Measurements from ENCODE around the gene DDX60.
"Not testable (repeated sequence)": the region's sequence is repeated elsewhere in the genome, so short reads cannot be mapped to it uniquely, and the experiment has no call there.

DDX60 gene

DNA sequence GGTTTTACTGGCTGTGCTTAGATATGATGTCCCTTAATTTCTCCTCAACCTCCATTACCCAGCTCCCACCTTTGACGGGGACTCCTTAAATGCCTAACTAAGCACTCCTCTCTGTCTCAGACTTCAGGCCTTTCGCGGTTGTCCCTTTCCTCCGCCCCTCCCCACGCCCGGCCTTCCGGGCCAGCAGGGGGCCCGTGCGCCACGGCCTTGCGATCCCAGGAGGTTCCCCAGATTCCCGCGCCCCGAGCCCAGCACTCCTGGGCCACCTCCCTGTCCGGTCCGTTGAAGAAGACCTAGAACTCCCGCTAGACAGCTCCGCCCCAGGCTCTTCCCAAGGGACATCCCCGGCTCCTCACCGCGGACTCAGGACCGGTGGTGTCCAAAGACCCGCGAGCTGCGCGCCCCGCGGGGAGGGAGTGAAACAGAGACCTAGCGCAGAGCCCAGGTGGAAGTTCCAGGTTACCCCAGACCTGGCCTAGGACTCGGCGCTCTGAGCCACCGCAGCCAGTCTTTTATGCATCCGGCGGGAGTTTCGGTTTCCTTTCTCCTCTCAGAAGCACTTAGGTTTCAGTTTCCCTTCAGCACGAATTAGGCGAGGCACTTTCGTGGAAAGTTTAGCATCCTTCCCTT lies at the start of gene DDX60:
Gene DDX60 (minus strand): TSS at position 487 of the 630 bp plus-strand sequence. CDS start 7,493 bp downstream, outside the sequence.
- peak; percentile 9 for DNase-seq (ENCODE audit: low read depth)

GRCh38 chr4:168367065-168367464 lies 48.5 kb upstream of the DDX60 start:
- no peak for DNase-seq (ENCODE audit: low read depth)

DNA sequence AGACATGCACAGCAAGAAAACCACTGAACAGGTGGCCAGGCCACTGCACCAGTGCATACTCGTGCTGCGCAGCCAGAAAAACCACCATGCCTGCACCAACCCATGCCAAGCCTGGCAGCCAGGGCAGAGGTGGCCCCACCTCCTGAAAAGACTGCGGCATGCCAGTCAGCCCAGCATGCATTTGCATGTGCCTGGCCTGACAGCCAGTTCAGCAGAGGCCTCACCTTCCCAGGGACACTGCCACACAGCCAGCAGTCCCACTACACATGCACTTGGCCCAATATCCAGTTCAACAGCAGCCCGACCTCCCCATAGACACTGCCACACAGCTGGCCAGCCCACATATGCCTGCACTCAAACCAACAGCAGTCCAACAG lies 43.5 kb upstream of the DDX60 start:
- DNase-seq (ENCODE audit: low read depth), result no peak

DNA sequence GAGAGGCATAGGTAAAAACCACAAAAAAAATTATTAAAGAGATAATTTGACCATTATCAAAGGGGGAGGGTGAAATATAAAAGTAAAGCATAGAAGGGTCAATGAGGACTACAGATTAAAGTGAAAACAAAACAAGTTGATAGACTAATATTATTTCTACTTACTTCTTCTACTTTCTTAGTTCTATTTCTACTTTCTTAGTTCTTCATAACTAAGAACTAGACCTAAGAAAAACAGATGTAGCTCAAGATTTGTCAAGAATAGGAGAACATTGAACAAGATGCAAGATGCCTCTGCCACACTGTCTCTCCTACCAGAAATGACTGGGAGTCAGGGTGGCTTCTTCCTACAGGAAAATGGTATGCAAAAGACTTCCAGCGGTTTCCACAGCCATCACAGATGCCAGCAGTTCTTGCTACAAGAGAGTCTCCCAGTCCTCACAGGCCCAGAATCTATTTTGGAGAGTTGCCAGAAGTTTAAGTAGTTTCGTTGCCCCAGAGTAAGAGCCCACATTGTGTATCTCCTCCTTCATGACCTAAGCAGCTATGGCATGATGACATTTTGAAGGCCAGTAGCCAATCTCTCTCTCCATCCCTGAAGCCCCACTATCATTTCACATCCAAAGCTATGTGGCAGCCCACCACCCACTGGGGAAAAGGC lies 42.9 kb upstream of the DDX60 start:
- DNase-seq (ENCODE audit: low read depth), result no peak

DNA sequence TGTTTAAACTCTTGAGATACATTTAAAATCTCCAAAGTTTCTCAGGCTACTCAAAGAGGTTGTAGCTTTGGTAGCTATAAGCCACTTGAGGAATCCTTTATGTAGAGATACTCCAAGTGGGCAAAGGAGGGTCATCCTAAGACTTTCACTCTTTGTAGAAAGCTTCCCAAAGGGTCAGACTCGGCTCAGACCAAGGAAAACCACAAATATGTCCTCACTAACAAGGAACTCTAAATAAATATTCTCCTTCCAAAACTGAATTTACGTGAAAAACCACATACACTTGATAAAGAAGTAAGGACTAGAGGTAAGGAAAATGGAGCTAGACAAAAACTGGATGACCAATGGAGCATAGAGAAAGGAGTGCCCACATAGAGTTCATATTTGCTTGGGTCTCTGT lies 41.7 kb upstream of the DDX60 start:
- no peak for DNase-seq (ENCODE audit: low read depth)

DNA sequence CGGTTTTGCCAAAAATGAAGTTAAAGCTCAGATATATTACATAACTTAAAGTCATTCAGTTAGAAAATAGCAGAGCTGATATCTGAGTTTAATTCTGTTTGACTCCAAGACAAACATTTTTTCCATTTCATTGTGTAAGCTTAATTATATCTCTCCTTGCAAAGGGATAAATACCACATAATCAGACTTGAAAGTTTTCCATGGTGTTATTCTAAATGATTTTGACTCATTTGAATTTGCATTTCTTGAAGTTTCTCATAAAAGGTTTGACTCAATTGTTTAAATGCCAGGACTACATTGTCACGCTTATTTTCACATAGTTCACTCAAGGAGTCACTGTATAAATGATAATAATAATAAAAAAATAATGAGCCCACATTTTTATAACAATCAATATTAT lies 39.4 kb upstream of the DDX60 start:
- no peak for DNase-seq (ENCODE audit: low read depth)

GRCh38 chr4:168353746-168354145 lies 35.2 kb upstream of the DDX60 start:
- no peak for DNase-seq (ENCODE audit: low read depth)

DNA sequence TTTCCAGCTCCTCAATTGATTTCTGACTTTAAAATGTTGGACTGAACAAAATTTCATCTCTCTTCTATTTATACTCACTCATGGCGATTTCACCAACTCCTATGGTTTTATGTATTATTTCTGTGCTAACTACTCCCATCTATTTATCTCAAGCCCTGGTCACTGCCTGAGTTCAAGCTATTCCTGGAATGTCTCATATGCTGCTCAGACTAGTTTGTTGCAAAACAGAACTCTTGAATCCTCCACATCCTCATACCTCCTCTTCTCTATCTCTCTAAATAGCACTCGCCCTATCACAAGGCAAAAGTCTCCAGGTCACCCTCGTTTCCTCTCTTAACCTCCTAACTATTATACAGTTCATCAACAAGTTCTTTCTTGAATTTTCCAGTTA lies 19.0 kb upstream of the DDX60 start:
- DNase-seq (ENCODE audit: low read depth), result no peak

DNA sequence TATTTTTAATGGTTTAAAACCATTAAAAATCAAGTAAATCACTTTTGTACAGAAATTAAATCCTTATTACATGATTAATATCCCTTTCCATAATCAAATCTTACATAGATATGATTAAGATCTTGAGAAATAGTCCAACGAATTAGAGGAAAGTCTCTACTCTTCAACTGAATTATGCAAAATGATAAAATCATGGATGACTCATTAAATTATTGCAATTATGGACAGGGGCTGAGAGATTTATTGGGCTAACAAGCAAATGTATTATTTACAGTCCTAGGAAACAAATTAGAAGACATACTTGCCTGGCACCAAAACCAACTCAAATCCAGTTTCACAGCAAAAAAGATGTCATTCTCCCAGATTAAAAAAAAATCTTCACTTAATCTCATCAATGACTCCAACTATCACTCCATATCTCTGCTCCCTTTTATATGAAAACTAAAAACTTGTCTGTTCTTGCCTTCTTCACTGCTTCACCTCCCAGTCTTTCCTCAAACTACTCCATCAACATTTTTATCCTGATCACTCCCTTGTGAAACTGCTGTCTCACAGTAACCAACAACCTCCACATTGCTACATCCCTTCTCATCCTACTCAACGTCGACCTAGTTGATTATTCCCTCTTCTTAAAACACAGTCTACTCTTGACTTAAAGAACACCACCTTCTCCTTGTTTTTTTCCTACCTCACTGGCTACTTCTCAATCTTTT lies 18.4 kb upstream of the DDX60 start:
- DNase-seq (ENCODE audit: low read depth), result no peak

GRCh38 chr4:168335621-168336020 lies 17.1 kb upstream of the DDX60 start:
- no peak for DNase-seq (ENCODE audit: low read depth)

GRCh38 chr4:168334053-168334452 lies 15.5 kb upstream of the DDX60 start:
- no peak for DNase-seq (ENCODE audit: low read depth)

- not testable (repeated sequence) for DNase-seq (ENCODE audit: low read depth)
Observed at GRCh38 chr4:168330575-168330974, 12.0 kb upstream of the DDX60 start.

DNA sequence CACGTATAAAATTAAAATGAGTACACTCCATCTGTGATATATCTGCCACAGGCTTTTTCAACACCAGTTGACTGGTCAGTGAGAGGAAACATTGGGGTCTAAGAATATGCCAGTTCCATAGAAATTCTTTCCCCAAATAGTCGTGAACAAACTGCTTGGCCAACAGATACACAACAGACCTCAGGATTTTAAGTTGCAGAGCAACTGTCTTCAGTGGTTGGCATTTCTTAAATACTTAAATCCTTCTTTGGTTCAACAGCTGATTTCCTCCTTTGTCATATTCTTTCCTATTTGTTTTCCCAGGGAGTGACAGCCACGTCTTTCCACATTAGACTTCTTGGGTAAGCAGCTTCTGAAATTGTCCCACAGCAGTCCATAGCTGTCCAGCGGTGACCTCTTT lies 7.0 kb upstream of the DDX60 start:
- DNase-seq (ENCODE audit: low read depth), result no peak

- no peak for DNase-seq (ENCODE audit: low read depth)
Observed at GRCh38 chr4:168321006-168321405, 2.5 kb upstream of the DDX60 start.

GRCh38 chr4:168319486-168320019 lies 1.0 kb upstream of the DDX60 start:
- DNase-seq (ENCODE audit: low read depth), result no peak

DNA sequence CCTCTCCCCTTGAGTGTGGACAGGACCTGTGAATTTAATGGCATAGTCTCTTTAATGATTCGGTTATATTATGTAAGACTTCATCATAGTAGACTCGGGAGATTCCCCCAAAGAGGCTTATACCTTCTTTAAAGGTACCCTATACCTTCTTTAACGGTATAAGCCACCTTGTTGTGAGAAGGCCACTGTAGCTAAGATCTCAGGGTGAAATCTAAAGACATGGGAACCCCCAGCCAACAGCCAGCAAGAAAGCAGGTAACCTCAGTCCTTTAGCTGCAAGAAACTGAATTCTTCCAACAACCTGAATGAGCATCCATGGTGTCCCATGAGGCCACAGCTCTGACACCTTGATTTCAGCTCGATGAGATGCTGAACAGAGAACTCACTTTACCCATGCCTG lies 931 bp downstream of the DDX60 start:
- no peak for DNase-seq (ENCODE audit: low read depth)

DNA sequence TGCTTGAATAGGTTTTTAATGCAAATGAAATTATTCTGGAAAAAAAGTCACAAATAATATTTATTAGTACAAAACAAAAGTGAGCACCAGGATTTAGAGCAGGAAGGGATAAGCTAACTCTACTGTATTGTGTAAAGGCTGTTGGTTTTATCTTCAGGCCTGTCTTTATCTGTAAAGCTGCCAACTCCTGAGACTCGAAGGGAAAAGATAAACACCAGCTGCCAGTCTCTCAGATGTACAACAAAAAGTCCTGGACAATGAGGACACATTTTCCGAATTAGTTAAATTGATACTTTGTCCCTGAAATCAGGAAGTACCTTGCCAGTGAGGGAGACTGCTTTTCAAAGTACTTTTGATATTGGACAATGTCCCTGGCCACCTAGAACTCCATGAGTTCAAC lies 8.8 kb downstream of the DDX60 start:
- no peak for DNase-seq (ENCODE audit: low read depth)

- no peak for DNase-seq (ENCODE audit: low read depth)
Observed at GRCh38 chr4:168308912-168309311, 9.6 kb downstream of the DDX60 start.

DNA sequence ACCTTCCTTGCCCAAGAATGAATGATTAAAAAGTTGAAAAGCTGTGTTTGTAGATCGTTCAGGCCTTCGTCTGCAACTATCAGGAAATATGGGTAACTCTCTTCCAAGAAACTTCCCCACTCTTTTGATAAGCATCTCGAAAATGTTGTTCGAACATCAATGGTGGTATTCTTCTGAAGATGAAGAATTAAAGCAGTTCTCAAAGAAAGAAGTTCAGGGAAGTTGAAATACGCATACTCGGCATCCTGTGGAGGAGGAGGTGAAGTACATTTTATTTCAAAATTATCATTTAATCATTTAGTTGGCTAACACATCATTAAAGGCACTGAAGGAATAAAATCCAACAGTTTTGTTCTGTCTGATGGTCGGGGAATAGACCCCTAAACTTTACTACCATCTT lies 12.1 kb downstream of the DDX60 start:
- no peak for DNase-seq (ENCODE audit: low read depth)

DNA sequence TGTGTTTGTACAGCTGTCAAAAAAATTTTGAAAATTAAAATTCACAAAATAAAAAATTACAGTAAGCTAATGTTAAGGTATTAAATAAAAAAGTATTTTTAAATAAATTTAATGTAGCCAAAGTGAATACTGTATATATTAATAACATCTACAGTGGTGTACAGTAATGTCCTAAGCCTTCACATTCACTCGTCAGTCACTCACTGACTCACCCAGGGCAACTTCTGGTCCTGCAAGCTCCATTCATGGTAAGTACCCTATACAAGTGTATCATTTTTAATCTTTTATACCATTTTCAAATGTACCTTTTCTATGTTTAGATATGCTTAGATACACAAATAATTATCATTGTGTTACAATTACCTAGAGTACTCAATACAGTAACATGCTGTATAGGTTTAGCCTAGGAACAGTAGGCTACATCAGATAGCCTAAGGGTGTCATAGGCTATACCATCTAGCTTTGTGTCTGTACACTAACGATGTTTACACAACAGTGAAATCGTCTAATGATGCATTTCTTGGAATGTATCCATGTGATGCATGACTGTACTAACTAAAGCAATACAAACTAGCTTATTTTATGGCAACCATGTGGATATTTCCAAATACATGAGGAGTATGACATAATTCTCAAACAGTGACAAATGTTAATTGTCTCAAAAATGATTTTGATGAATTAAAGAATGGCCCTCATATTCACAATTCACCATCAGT lies 13.7 kb downstream of the DDX60 start:
- DNase-seq (ENCODE audit: low read depth), result no peak

DNA sequence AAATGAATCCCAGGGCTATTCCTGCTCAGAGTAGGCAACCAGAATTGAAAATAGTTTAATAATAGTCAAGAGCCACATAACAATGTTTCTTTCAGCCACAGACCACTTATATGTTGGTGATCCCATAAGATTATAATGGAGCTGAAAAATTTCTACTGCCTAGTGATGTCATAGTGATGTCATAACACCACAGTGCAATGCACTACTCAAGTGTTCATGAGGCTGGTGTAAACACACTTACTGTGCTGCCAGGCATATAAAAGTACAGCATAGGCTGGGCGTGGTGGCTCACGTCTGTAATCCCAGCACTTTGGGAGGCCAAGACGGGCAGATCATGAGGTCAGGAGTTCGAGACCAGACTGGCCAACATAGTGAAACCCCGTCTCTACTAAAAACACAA lies 15.1 kb downstream of the DDX60 start:
- DNase-seq (ENCODE audit: low read depth), result not testable (repeated sequence)

GRCh38 chr4:168293386-168293975 lies 25.1 kb downstream of the DDX60 start:
- DNase-seq (ENCODE audit: low read depth), result no peak
